Testis (tissue), 2 donors: ENCODE results near the gene DRD1.

Source experiments
- CTCF ChIP-seq, 3 experiments: fragments of 450-650 bp in 2 of 3; fragments of 200-600 bp in 1 of 3; sonication (generic) in 1 of 3; IDR thresholded peaks; one replicate each; pipeline ENCODE4 v1.5.1; 2016 to 2019; ENCODE audit warnings: antibody characterized with exemption in 3 of 3, mild to moderate bottlenecking in 2 of 3, moderate library complexity in 1 of 3
- POLR2A ChIP-seq: fragments of 450-650 bp; IDR thresholded peaks from one replicate; pipeline ENCODE4 v1.6.1; 2017; ENCODE audit warnings: antibody characterized with exemption, mild to moderate bottlenecking, moderate library complexity

- TF ChIP-seq CTCF (IDR thresholded peaks at IDR 0.05) (no peak), POLR2A (no peak)
Measured at GRCh38 chr5:175443514-175444059, 395 bp downstream of the DRD1 start.
